Fibroblast of villous mesenchyme (primary cell): ENCODE results near the gene EBP. TPM values are rescaled to one million over a fixed set of nuclear protein-coding genes. Genes with fewer than 3 reads are reported as not detected.

ENCODE experiments used
- DNase-seq: peaks from one replicate; pipeline ENCODE4 v3.0.0-alpha.2; 2010; ENCODE audit warnings: low read depth
- H3K4me3 ChIP-seq: 2 replicates; pipeline ENCODE4 v1.5.1; 2011; ENCODE audit warnings: low read depth, mild to moderate bottlenecking, low read length
- total RNA-seq: library from RNA; depleted of rRNA; stranded (reverse); fragments of >200 nt; gene quantifications from 2 replicates; pipeline ENCODE4 v1.2.3, GENCODE V29; 2012
- TF ChIP-seq, protein P1 (sequence below): IDR thresholded peaks from 2 replicates; pipeline ENCODE4 v1.5.1; 2012; ENCODE audit warnings: low read depth, mild to moderate bottlenecking, low read length; ENCODE audit not compliant: insufficient read depth

The EBP gene
- 126 and 200 TPM in 2 replicates for total RNA-seq

DNA sequence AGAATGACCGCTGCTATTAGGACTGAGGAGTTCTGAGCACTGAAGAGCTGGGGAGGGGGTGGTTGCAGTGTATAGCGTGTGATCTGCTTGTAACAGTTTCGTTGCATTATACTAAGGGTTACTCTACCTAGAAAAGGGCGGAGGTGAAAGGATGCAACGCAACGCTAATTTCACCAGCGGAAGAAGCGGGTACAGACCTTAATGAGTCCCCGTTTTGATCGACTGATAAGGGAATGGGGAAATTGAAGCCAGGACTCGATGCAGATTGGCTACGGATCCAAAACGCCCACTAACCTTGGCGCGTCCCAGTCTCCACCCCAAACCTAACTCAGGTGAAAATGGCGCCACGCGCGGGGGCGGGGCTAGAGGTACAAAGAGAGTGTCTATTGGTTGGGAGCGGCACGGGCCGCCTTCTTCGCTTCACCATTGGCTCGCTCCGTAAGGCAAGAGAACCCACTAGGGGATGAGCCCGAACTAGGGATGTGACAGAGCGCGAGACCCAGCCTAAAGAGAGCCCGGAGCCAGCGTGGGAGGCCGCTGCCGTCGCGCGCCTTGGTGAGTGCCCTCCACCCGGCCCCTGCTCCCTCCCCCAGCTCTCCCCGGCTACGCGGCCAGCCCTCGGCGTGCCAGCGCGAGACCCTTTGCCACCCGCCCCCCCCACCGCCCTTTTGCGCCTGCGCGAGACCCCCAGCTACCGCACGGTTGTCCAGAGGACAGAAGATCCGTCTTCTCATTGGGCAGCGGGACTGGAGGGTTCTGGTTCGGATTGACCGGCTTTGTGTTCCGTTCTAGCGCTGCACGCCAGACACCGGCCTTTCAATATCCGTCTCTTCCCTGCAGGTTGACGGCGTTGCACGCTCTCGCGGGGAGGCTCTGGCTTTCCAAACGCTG, at the start of gene EBP:
Gene EBP (plus strand): TSS at position 456 of the 891 bp plus-strand sequence. CDS start 1,964 bp downstream, outside the sequence.
- DNase-seq = peak; percentile 80
- TF ChIP-seq, protein P1, sequence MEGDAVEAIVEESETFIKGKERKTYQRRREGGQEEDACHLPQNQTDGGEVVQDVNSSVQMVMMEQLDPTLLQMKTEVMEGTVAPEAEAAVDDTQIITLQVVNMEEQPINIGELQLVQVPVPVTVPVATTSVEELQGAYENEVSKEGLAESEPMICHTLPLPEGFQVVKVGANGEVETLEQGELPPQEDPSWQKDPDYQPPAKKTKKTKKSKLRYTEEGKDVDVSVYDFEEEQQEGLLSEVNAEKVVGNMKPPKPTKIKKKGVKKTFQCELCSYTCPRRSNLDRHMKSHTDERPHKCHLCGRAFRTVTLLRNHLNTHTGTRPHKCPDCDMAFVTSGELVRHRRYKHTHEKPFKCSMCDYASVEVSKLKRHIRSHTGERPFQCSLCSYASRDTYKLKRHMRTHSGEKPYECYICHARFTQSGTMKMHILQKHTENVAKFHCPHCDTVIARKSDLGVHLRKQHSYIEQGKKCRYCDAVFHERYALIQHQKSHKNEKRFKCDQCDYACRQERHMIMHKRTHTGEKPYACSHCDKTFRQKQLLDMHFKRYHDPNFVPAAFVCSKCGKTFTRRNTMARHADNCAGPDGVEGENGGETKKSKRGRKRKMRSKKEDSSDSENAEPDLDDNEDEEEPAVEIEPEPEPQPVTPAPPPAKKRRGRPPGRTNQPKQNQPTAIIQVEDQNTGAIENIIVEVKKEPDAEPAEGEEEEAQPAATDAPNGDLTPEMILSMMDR = no peak
- peak within 1 kb of the TSS; percentile 72 for H3K4me3 ChIP-seq

GRCh38 chrX:48472225-48472624, 49.4 kb upstream of the EBP start:
- no peak for DNase-seq
- no peak overlapping the region for H3K4me3 ChIP-seq
- TF ChIP-seq, protein P1 = no peak

DNA sequence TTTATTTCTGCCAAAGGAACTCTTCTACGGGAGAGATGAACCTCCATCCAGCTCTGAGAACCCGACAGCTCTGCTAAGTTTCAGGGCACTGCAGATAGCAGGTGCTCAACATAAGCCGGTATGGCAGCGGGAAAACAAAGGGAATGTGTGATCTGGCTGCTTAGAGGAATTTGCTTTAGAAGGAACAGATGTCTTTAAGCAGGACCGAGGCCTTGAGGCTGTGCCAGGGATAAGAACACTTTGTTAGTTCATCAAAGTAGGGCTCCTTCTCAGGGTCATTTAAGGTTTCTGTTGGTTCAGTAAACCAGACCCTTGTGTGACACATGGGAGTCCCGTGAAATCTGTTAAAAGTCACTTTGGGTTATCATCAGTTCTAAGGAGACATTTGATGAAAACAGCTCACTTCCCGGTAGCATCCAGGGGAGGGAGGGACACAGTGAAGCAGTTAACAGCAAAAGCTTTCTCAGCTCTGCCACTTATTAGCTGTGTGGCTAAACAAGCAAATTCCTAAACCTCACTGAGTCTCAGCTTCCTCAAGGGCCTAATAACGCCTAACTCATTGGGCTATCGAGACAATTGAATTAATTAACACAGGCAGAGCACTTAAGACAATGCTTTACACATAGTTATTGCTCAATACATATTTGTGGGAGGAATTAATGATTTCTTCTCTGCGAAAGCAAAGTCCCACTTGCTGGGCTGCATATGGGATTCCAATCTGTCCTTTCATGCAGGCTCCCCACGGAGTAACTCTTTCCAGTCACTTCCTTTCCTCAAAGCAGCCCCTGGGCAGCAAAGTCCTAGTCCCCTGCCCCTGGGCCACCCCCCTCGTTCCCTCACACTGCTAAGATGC, 48.5 kb upstream of the EBP start:
- no peak for DNase-seq
- TF ChIP-seq, protein P1 = no peak

DNA sequence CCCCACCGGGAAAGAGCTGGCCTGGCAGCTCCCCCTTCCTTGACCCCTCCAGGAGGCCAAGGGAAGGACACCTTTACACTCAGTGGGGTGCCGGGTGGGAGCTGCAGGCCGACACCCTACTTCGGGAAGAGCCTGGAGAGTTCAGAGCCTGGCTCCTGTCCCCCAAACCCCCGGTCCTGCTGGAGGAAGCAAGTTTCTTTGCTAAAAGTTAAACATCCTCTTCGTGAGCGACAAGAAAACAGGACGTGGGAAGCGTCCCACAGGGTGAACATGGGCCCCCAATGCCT, 48.0 kb upstream of the EBP start:
- no peak for DNase-seq
- H3K4me3 ChIP-seq = no peak overlapping the region
- TF ChIP-seq, protein P1 = no peak

More for the DNA sequence above, 48.5 kb upstream of the EBP start:
- H3K4me3 ChIP-seq = no peak overlapping the region

DNA sequence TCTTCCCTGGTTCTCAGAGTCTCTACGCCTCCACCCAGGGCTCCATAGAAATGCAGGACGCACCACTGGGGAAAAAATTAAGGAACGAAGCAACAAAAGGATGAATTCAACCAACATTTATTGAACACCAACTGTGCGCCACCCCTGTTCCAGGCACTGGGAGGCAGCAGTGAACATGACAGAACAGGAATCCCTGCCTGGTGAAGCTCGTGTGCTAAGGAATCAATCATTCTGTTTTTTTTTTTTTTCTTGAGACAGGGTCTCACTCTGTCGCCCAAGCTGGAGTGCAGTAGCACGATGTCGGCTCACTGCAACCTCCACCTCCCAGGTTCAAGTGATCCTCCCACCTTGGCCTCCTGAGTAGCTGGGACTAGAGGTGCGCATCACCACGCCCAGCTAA, 47.5 kb upstream of the EBP start:
- TF ChIP-seq, protein P1 = peak; percentile 36
- H3K4me3 ChIP-seq = no peak overlapping the region
- no peak for DNase-seq

DNA sequence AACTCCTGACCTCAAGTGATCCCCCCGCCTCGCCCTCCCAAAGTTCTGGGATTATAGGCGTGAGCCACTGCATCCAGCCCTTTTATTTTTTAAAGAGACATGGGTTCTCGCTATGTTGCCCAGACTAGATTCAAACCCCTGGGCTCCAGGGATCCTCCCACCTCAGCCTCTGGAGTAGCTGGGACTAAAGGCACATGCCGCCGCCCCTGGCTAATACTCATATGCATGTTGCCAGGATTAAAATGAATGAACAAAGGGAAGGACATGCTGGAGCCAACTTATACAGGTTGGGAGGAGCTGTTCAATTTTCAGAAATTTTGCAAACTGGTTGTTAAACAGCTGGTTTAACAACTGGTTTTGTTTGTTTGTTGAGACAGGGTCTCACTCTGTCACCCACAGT, 47.0 kb upstream of the EBP start:
- TF ChIP-seq, protein P1 = no peak
- DNase-seq = no peak
- no peak overlapping the region for H3K4me3 ChIP-seq
